K562 (cell line): Measurements from ENCODE around the gene AP3S1. TPM values are rescaled to one million over a fixed set of nuclear protein-coding genes. Genes with fewer than 3 reads are reported as not detected.

Experiments
- CBFA2T3 ChIP-seq: fragments of 450-650 bp; IDR thresholded peaks from 2 replicates; pipeline ENCODE4 v1.6.1; 2017
- CCNT2 ChIP-seq: IDR thresholded peaks from 2 replicates; pipeline ENCODE4 v1.6.1; 2011; ENCODE audit warnings: borderline replicate concordance, low read depth, mild to moderate bottlenecking, moderate library complexity, mixed read lengths, low read length; ENCODE audit not compliant: insufficient read length; ENCODE audit errors: extremely low read depth
- DACH1 ChIP-seq: fragments of 450-650 bp; IDR thresholded peaks from 2 replicates; pipeline ENCODE4 v1.6.1; 2018; ENCODE audit not compliant: partially characterized antibody
- ETV1 ChIP-seq: fragments of 450-650 bp; conservative IDR thresholded peaks from 2 replicates; pipeline ENCODE4 v1.6.1; 2016; ENCODE audit warnings: missing genetic modification characterization, control low read depth, low read depth, missing compliant biosample characterization
- FOXA3 ChIP-seq, 2 experiments: fragments of 450-650 bp in 1 of 2; sonication (generic) in 1 of 2; formaldehyde crosslinking; IDR thresholded peaks in 1 of 2; conservative IDR thresholded peaks in 1 of 2; 2 replicates each; pipeline versions ENCODE4 v1.4.0 to v1.8.0; 2020 to 2022; ENCODE audit warnings: mild to moderate bottlenecking in 2 of 2, missing genetic modification reagents in 1 of 2
- GATAD2A ChIP-seq: fragments of 450-650 bp; IDR thresholded peaks from 2 replicates; pipeline ENCODE4 v1.6.1; 2017
- HNRNPLL ChIP-seq: fragments of 200-400 bp; formaldehyde crosslinking; IDR thresholded peaks from 2 replicates; pipeline ENCODE4 v1.6.1; 2017; ENCODE audit warnings: low read length, low read depth, mild to moderate bottlenecking; ENCODE audit not compliant: poor library complexity, severe bottlenecking
- NFE2 ChIP-seq: IDR thresholded peaks from 2 replicates; pipeline ENCODE4 v1.6.1; 2014; ENCODE audit warnings: antibody characterized with exemption, low read depth
- NFYB ChIP-seq: IDR thresholded peaks from 2 replicates; pipeline ENCODE4 v1.6.1; 2011; ENCODE audit warnings: mild to moderate bottlenecking, moderate library complexity; ENCODE audit not compliant: insufficient read length; ENCODE audit errors: extremely low read depth
- PCBP1 ChIP-seq: fragments of 200-400 bp; formaldehyde crosslinking; IDR thresholded peaks from 2 replicates; pipeline ENCODE4 v1.6.1; 2018; ENCODE audit warnings: mild to moderate bottlenecking, low read depth, low read length; ENCODE audit not compliant: poor library complexity, severe bottlenecking
- SRSF3 ChIP-seq: fragments of 200-400 bp; formaldehyde crosslinking; IDR thresholded peaks from 2 replicates; pipeline ENCODE4 v1.6.1; 2016; ENCODE audit warnings: mild to moderate bottlenecking, low read length, moderate library complexity; ENCODE audit not compliant: insufficient read depth
- SUPT5H ChIP-seq: fragments of 450-650 bp; IDR thresholded peaks from 2 replicates; pipeline ENCODE4 v1.6.1; 2016
- TBP ChIP-seq: optimal IDR thresholded peaks from 2 replicates; pipeline ENCODE3; 2011; ENCODE audit warnings: low read depth, low read length, improper control_type of control experiment
- ZBTB11 ChIP-seq, 3 experiments: fragments of 200-800 bp in 1 of 3; fragments of 250-450 bp in 1 of 3; fragments of 450-650 bp in 1 of 3; sonication (Bioruptor Pico) in 1 of 3; sonication (Bioruptor generic) in 1 of 3; formaldehyde crosslinking in 1 of 3; IDR thresholded peaks; 2 replicates each; pipeline versions ENCODE4 v1.6.1 to v1.8.0; 2016 to 2022; ENCODE audit warnings: mild to moderate bottlenecking in 2 of 3, missing genetic modification characterization in 2 of 3, missing compliant biosample characterization in 1 of 3, moderate library complexity in 1 of 3
- ZNF140 ChIP-seq: fragments of 250-450 bp; sonication (Bioruptor Pico); IDR thresholded peaks from 2 replicates; pipeline ENCODE4 v1.8.0; 2021; ENCODE audit warnings: moderate library complexity, mild to moderate bottlenecking, inconsistent platforms
- ZNF280B ChIP-seq: fragments of 250-450 bp; sonication (Bioruptor Pico); IDR thresholded peaks from 2 replicates; pipeline ENCODE4 v1.5.1; 2021; ENCODE audit warnings: mild to moderate bottlenecking
- polyA plus RNA-seq, 8 experiments: library from polyadenylated mRNA; depleted of rRNA in 4 of 8; stranded (reverse) in 5 of 8; unstranded in 3 of 8; fragments of >200 nt; fragmentation: Nextera tagmentation in 2 of 8; fragmentation: Illumina TruSeq in 1 of 8; extraction: Ambion mirVana in 2 of 8; extraction: Trizol in 1 of 8; gene quantifications; 2 replicates each; pipeline versions ENCODE4 v1.2.1 to v1.2.3, GENCODE V29; 2011 to 2014; ENCODE audit warnings: inconsistent platforms in 1 of 8, missing spikeins in 1 of 8
- total RNA-seq, 7 experiments: library from RNA; depleted of rRNA in 6 of 7; stranded (reverse); fragments of >200 nt in 6 of 7; fragmentation: Illumina TruSeq in 2 of 7; extraction: Trizol in 2 of 7; gene quantifications; 2 replicates each; pipeline versions ENCODE4 v1.2.1 to v1.2.3, GENCODE V29; 2011 to 2021; ENCODE audit warnings: low replicate concordance in 1 of 7
- TF ChIP-seq, protein P1 (sequence below): fragments of 450-650 bp; formaldehyde crosslinking; IDR thresholded peaks from 2 replicates; pipeline ENCODE4 v1.4.0; 2020; ENCODE audit warnings: mild to moderate bottlenecking, mixed read lengths

The AP3S1 gene
- total and polyA plus RNA-seq, 9 of the 15 experiments (the other 6 are each of a cell fraction or from before 2014, with no cell fraction given): 46.1 to 106 (median 67.3) TPM

DNA sequence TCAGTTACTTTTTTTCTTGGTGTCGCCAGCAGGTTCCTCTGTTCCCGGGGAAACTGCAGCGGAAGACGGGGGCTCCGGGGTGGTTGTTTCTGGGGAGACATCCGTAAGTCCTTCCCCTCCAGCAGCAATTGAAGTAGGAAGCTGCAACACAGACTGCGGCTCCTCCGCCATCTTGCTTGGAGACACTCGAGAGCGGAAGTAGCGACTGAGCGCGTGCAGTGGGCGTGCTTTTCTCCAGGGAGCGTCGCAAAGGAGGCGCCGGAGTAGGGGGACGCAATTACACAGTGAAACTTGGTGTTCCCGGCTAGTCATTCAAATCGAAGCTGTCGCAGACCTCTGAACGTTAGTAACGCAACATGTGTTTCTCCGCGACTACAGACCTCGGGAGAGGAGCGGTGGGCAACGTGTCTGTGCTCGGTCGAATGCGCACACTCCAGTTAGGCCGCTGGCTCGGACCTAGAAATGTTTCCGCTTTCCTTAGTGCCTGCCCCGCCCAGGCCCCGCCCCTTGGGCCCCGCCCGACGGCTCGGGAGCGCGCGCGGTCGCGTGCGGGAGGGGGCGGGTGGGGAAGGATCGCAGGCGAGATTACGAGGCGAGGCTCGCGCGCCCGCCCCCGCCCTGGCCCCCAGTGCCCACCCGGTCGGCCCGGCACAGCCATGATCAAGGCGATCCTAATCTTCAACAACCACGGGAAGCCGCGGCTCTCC is at the start of gene AP3S1, which contains the start of gene ATG12 (continued):
- TF ChIP-seq ZBTB11 (CRISPR knock-in tag; IDR thresholded peaks at IDR 0.05) (peak in 2 of 3 experiments; percentile 72 to 89; a peak in 4 of 6 replicates), SUPT5H (peak; percentile 92), CCNT2 (peak; percentile 62), DACH1 (no peak), FOXA3 (CRISPR knock-in tag; conservative IDR thresholded peaks at IDR 0.05 in 1 of 2, IDR thresholded peaks at IDR 0.05 in 1 of 2) (no peak), HNRNPLL (peak; percentile 67), ZNF280B (no peak), TBP (peak; percentile 94), GATAD2A (no peak), ZNF140 (no peak), NFE2 (no peak), ETV1 (tag) (peak; percentile 90), SRSF3 (no peak), NFYB (no peak), CBFA2T3 (no peak), PCBP1 (no peak)
- TF ChIP-seq, protein P1, sequence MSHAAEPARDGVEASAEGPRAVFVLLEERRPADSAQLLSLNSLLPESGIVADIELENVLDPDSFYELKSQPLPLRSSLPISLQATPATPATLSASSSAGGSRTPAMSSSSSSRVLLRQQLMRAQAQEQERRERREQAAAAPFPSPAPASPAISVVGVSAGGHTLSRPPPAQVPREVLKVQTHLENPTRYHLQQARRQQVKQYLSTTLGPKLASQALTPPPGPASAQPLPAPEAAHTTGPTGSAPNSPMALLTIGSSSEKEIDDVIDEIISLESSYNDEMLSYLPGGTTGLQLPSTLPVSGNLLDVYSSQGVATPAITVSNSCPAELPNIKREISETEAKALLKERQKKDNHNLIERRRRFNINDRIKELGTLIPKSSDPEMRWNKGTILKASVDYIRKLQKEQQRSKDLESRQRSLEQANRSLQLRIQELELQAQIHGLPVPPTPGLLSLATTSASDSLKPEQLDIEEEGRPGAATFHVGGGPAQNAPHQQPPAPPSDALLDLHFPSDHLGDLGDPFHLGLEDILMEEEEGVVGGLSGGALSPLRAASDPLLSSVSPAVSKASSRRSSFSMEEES (CRISPR knock-in tag): peak; percentile 17; the same call in 1 of the 2 replicates
